ENCODE measurements around the gene DIP2B.
"Not testable (repeated sequence)": the region's sequence is repeated elsewhere in the genome, so short reads cannot be mapped to it uniquely, and the experiment has no call there.

DIP2B gene

DNA sequence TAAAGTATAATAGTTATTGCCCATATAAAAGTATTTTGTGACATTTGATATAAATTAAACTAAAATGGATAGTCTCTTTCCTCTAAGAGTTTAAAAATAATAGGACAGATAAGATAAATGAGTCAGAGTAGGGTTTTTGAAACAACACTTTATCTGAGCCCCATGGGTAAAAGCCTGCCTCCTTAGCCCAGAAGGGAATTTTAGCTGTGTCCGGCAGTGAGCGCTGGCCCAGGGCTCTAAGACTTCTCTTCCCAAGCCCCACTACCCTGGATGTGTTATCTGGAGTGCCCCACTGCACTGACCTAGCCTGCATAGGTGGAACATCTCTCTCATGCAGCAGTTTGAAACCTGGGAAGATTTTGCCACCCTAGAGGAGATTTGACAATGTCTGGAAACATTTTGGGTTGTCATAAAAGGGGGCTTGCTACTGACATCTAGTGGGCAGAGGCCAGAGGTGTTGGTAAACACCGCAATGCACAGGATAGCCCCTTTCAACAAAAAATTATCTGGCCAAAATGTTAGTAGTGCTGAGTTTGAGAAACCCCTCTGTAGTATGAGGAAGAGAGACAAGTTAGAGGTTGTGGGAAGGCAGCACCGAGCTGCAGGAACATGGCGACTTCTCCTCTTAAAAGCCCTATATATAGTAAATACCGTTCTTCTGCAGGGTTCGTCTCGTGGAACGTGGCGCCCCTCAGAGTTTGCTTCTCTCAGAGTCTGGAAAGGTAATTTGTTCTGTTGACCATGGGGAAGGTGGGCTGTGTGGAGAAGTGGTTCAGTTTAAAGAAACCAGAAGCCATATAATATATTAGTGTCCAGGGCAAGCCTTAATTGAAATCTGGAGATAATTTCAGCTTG is 229.9 kb downstream of the DIP2B start:
- no peak for FAIRE-seq

GRCh38 chr12:50739611-50740010 is 234.8 kb downstream of the DIP2B start:
- no peak for FAIRE-seq

DNA sequence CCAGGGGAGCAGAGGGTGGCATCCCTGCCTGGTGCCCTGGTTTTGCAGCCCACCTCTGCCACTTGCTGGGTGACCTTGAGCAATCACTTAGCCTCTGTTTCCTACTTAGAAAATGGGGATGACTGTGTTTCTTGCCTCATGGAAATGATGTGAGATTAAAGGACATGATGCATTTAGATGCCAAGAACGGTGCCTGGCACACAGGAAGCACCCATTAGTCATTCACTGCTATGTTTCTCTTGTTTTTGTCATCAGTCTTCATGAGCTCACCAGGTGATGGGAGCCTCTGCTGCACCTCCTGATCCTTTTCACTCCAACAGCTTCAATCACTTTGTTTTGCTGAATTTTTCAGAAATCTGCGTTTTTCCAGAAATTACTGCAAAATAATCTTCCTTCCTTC is 235.5 kb downstream of the DIP2B start:
- no peak for FAIRE-seq

GRCh38 chr12:50742776-50743175 is 238.0 kb downstream of the DIP2B start:
- FAIRE-seq = no peak

- FAIRE-seq = no peak
These were observed 241.1 kb downstream of the DIP2B start for GRCh38 chr12:50745861-50746260.

DNA sequence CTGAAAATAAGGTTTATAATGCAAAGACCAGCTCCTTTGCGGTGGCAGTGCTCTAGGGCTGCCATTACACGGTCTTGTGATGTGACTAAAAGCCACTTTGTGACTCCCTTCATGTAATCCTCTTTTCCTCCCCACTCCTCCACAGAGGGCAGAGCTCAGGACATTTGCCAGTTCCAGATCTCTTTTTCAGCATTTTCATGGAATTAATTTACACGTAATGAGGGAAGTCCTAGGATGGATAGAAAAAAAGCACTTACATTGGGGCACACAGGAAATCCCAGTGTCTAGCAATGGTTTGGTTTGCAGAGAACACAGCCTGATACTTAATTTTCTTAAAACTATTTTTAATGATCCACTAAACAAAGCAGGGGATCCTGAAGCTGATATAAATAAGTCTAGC is 241.6 kb downstream of the DIP2B start:
- FAIRE-seq = no peak

GRCh38 chr12:50747817-50748216 is 243.0 kb downstream of the DIP2B start:
- FAIRE-seq = no peak

DNA sequence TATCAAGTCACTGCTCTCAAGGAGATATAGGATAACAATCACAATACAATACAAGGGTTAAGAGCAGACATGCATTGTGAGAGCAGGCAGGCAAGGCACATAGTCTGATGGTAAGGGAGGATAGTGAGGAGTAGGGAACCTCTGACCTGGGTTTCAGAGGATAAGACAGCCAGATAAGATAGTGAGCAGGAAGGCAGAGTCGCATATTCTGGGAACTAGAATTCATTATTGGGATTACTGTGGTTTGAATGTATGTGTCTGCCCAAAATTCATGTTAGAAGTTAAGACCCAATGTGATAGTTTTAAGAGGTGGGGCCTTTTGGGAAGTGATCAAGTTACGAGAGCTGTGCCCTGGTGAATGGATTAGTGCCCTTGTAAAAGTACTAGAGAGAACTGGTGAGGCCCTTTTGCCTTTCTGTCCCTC is 244.7 kb downstream of the DIP2B start:
- no peak for FAIRE-seq

GRCh38 chr12:50750366-50750765 is 245.6 kb downstream of the DIP2B start:
- FAIRE-seq = no peak

DNA sequence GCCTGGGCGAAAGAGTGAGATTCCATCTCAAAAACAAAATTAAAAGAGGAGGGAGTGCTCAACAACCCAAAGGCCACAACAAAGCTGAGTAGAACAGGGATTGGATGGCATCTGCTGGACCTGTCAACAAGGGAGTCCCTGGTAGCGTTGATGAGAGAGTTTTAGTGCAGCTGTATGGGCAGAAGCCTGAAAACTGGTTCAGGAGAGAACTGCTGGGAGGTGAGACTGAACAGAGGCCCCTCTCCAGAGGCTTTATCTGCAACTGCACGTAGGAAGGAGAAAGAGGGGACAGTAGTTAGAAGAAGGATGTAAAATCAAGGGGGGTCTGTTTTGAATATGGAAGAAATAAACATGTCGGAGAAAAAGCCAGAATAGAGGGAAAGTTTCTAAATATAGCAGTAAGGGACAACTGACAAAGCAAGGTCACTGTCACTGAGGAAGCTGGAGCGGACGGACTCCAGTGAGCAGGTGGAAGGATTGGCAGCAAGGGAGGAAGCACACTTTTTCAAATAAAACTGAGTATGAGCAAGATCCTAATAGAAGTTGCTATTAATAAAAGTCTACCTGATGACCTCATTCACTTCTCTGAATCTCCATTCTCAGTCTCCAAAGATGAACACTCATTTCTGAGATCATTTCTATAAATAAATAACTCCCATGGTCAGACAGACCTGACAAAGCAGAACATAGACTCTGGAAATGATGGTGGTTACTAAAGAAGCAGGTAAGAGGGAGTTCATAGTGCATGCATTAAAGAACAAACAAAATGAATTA is 247.3 kb downstream of the DIP2B start:
- no peak for FAIRE-seq

DNA sequence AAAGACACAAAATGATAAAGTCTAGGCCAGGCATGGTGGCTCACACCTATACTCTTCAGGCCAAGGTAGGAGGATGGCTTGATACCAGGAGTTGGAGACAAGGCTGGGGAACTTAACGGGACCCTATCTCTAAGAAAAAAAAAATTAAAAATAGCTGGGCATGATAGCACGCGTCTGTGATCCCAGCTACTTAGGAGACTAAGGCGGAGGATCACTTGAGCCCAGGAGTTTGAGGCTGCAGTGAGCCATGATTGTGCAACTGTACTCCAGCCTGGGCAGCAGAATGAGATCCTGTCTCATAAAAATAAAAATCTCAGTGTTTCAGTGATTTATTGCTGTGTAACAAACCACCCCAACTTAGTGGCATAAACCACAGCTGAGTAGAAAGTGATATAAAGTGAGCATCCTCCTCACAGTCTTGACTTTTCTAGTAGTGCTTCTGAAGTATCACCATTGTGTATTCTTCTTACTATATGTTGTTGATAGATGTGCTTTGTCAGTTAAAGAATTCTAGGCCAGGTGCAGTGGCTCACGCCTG is 248.5 kb downstream of the DIP2B start:
- FAIRE-seq = no peak

DNA sequence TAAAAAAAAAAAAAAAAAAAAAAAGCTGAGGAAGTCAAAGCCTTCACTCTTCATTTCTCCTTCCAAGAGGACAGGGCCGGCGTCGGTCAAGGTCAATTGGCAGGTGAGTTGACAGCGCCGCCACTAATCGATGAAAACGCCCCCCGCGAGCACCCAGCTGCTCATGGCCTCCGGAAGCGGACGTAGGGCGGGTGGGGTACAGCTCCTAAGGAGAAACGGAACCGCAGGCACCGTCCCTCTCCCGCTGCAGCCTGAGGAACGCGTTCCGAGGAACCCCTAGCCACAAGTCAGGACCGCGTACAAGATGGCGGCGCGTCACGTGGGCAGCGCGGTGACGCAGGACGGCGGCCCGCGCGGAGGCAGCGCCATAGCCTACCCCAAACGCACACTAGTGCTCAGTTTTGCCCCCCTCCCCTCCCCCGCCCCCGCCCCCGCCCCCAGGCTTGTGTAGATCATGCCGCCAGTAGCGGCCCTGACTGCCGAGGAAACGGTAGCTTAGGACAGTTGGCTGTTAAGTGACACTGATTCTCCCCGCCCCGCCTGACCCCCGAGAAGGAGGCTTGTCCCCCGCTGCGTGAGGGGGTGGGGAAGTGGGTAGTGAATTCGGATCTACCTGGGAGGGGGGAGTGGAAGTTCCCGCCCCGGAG is 259.0 kb downstream of the DIP2B start, which contains the start of gene ATF1:
TSS of gene ATF1 (plus strand) at position 463 of the 647 bp plus-strand sequence. CDS start 16,045 bp downstream, outside the sequence.
- no peak for FAIRE-seq

GRCh38 chr12:50764286-50765094 is 259.7 kb downstream of the DIP2B start:
- FAIRE-seq = no peak

- FAIRE-seq = no peak
These were observed 260.5 kb downstream of the DIP2B start for GRCh38 chr12:50765095-50765911.

DNA sequence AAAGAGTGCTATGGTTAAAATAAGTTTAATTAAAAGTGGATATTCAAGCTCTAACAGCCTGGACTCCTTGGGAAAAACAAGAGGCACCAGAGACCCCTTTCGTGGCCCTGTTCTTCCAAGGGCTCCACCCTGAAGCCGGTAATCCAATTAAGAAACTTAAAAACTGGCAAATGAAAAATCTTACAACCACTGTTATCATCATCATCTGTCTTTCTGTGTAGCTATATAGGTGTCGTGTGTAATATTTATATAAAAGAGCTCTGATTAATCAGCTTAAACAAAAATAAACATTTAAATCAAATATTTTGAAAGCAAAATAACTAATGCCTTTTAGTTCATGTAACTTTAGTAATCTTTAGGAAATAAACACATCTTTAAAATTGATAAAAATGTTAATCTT is 263.6 kb downstream of the DIP2B start:
- no peak for FAIRE-seq

DNA sequence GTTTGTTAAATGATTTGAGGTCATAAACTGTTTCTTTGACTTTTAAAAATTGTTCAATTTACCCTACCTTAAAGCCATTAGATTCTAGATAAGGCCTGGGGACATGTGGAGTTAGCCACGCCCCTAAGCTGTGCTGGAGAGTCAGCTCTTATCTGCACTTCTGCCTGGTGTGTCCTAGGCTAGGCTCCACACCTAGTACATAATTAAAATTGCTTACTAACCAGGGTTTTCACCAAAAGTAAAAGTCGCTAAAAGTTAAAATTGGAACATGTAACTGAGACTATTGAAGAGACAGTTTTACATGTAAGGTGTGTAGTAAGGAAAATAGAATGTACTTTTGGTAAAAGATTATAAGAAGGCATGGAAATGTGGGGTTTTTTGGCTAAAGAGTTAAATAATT is 264.0 kb downstream of the DIP2B start:
- FAIRE-seq = not testable (repeated sequence)

DNA sequence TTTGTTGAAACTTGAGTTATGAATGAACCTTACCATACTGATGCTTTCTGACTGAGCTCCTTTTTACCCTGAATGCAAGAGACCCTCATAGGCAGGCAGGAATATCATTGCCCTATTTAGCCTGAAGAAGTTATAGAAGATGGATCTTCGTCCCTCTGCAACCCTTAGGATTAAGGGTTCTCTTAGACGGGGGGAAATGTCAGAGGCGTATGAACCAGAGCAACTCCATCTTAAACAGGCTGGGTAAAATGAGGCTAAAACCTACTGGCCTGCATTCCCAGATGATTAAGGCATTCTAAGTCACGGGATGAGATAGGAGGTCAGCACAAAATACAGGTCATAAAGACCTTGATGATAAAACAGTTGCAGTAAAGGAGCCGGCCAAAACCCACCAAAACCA is 266.6 kb downstream of the DIP2B start:
- no peak for FAIRE-seq

DNA sequence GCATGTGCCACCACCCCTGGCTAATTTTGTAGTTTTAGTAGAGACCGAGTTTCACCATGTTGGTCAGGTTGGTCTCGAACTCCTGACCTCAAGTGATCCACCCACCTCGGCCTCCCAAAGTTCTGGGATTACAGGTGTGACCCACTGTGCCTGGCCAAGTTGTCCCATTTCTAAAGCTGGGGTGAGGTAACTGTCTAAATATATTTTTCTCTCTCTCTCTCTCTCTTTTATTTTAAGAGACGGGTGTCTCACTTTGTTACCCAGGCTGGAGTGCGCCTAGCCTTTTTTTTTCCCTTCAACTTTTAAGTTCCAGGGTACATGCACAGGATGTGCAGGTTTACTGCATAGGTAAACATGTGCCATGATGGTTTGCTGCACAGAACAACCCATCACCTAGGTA is 267.7 kb downstream of the DIP2B start:
- no peak for FAIRE-seq

DNA sequence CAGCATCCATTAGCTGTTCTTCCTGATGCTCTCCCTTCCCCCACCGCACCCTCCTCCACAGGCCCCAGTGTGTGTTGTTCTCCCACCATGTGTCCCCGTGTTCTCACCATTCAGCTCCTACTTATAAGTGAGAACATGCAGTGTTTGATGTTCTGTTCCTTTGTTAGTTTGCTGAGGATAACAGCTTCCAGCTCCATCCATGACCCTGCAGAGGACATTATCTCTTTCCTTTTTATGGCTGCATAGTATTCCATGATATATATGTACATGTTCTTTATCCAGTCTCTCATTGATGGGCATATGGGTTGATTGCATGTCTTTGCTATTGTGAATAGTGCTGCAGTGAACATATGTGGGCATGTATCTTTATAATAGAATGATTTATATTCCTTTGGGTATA is 268.1 kb downstream of the DIP2B start:
- no peak for FAIRE-seq

DNA sequence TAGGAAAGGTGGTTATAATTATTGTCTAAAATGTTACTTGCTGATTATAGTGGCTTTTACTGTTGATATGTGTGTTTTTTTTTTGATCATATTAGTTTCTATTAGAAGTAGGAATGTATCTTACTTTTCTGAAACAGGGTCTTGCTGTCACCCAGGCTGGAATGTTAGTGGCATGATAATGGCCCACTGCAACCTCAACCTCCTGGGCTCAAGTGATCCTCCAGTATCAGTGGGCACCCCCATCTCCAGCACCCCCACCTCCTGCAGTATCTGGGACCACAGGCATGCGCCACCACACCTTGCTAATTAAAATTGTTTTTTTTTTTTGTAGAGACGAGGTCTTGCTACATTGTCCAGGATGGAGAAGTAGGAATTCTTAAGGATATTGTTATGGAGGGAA is 270.5 kb downstream of the DIP2B start:
- no peak for FAIRE-seq
